Measurements from ENCODE around the gene PCAT7. TPM values are rescaled to one million over a fixed set of nuclear protein-coding genes. Genes with fewer than 3 reads are reported as not detected.
"Not testable (repeated sequence)": the region's sequence is repeated elsewhere in the genome, so short reads cannot be mapped to it uniquely, and the experiment has no call there.

PCAT7 gene
- total RNA-seq, 1 experiment from 2014 or later: 6.5 TPM

- no peaks in the 10 kb centered on the region for H3K36me3 Mint-ChIP-seq
- CTCF ChIA-PET: no interaction called here
- DNase-seq (ENCODE audit: low spot score): no peak
- TF ChIP-seq ZBTB43 (CRISPR knock-in tag; IDR thresholded peaks at IDR 0.05): no peak
- TF ChIP-seq NR2C2 (CRISPR knock-in tag; IDR thresholded peaks at IDR 0.05): no peak
- TF ChIP-seq SMAD3 (CRISPR knock-in tag; IDR thresholded peaks at IDR 0.05; ENCODE audit: borderline replicate concordance): no peak
- no peak for TF ChIP-seq CDX4 (CRISPR knock-in tag; IDR thresholded peaks at IDR 0.05; ENCODE audit: borderline replicate concordance)
- TF ChIP-seq ZNF416 (CRISPR knock-in tag; IDR thresholded peaks at IDR 0.05): no peak
- TF ChIP-seq FOXP1 (CRISPR knock-in tag; IDR thresholded peaks at IDR 0.05; ENCODE audit: borderline replicate concordance): no peak
- no peak for TF ChIP-seq ZNF219 (CRISPR knock-in tag; IDR thresholded peaks at IDR 0.05; ENCODE audit: borderline replicate concordance)
- TF ChIP-seq ELF4 (CRISPR knock-in tag; IDR thresholded peaks at IDR 0.05; ENCODE audit: low read depth): no peak
- no peak for TF ChIP-seq GRHL2 (CRISPR knock-in tag; IDR thresholded peaks at IDR 0.05; ENCODE audit: insufficient replicate concordance, severe bottlenecking)
- TF ChIP-seq AFF4 (CRISPR knock-in tag; IDR thresholded peaks at IDR 0.05; ENCODE audit: borderline replicate concordance): no peak
- TF ChIP-seq PRRX2 (CRISPR knock-in tag; IDR thresholded peaks at IDR 0.05): no peak
- TF ChIP-seq MXD4 (CRISPR knock-in tag; IDR thresholded peaks at IDR 0.05; ENCODE audit: borderline replicate concordance): no peak
- no peaks in the 10 kb centered on the region for H3K27me3 Mint-ChIP-seq (ENCODE audit: low read depth)
- H3K27ac Mint-ChIP-seq: no peak overlapping the region
- H3K9me3 Mint-ChIP-seq: no peaks in the 10 kb centered on the region
- H3K4me1 Mint-ChIP-seq: no peaks in the 10 kb centered on the region
- ATAC-seq: no peak
- POLR2A ChIA-PET: no interaction called here
- no peak overlapping the region for H3K4me3 Mint-ChIP-seq
Measured at GRCh38 chr9:94538908-94539307, 16.0 kb upstream of the PCAT7 start.

- ATAC-seq; CTCF ChIA-PET; H3K36me3 Mint-ChIP-seq; POLR2A ChIA-PET; H3K4me1 Mint-ChIP-seq; H3K9me3 Mint-ChIP-seq; DNase-seq (ENCODE audit: low spot score); H3K27me3 Mint-ChIP-seq (ENCODE audit: low read depth); H3K4me3 Mint-ChIP-seq; H3K27ac Mint-ChIP-seq: not testable (repeated sequence)
Measured at GRCh38 chr9:94544335-94544734, 10.5 kb upstream of the PCAT7 start.

- Mint-ChIP-seq H3K27ac (no peak overlapping the region), H3K4me3 (no peak overlapping the region), H3K27me3 (ENCODE audit: low read depth) (no peaks in the 10 kb centered on the region), H3K9me3 (peaks cover 11% of the 10 kb centered on the region), H3K4me1 (no peaks in the 10 kb centered on the region), H3K36me3 (peaks cover 11% of the 10 kb centered on the region)
- ChIA-PET CTCF (interaction anchor here (1.2 kb wide), 1 partner anchor 77 kb away, joined by 3 read pairs; no protein-coding TSS in a partner anchor), POLR2A (no interaction called here)
- TF ChIP-seq USF1 (CRISPR knock-in tag; IDR thresholded peaks at IDR 0.05): no peak
- no peak for TF ChIP-seq TEAD1 (CRISPR knock-in tag; IDR thresholded peaks at IDR 0.05)
- TF ChIP-seq PRRX2 (CRISPR knock-in tag; IDR thresholded peaks at IDR 0.05): no peak
- no peak for TF ChIP-seq ZNF121 (CRISPR knock-in tag; IDR thresholded peaks at IDR 0.05)
- TF ChIP-seq CREB1 (CRISPR knock-in tag; IDR thresholded peaks at IDR 0.05): no peak
- TF ChIP-seq RORB (CRISPR knock-in tag; IDR thresholded peaks at IDR 0.05): no peak
- no peak for TF ChIP-seq ZNF512 (CRISPR knock-in tag; IDR thresholded peaks at IDR 0.05; ENCODE audit: borderline replicate concordance)
- no peak for TF ChIP-seq ATF3 (CRISPR knock-in tag; conservative IDR thresholded peaks at IDR 0.05)
- DNase-seq (ENCODE audit: low spot score) (no peak), ATAC-seq (no peak)
Measured at GRCh38 chr9:94545940-94546339, 8.9 kb upstream of the PCAT7 start.

Measured in WTC11 (cell line).